ENCODE measurements around the gene TBCD.

DNA sequence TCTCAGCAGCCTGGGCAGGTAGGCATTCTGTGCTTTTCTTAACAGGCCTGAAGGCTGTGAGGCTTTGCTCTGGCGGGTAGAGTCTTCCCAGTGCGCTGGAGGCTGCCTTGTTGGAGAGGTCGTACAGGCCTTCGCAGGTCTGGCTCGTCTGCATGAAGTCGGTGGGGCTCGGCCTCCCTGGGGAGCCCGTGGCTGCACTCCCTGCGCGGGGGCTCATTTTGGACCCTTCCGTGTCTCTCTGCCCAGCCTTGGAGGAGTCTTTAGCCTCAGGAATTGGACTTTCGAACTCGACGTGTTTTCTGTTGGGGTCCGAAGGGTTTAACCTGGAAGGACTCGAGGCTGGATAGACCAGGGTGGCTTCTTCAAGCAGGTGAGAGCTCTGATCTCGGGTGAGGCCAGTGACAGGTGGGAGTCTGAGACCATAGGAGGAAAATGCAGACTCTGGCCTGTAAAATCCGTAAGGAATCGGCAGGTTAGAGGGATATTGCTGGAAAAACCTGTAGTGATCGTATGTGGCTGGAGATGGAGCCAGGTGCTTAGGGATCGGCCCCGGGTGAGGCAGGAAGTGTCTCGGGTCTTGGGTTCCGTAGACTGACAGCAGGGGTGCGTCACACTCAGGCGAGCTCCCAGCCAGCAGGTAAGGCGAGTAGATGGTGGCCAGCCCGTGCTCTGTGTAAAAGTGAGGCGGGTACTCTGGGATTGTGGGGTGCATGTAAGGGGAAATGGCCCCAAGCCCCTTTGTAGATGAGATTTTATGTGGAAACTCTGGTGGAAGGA is 79.4 kb downstream of the TBCD start:
- TF ChIP-seq, protein P1, sequence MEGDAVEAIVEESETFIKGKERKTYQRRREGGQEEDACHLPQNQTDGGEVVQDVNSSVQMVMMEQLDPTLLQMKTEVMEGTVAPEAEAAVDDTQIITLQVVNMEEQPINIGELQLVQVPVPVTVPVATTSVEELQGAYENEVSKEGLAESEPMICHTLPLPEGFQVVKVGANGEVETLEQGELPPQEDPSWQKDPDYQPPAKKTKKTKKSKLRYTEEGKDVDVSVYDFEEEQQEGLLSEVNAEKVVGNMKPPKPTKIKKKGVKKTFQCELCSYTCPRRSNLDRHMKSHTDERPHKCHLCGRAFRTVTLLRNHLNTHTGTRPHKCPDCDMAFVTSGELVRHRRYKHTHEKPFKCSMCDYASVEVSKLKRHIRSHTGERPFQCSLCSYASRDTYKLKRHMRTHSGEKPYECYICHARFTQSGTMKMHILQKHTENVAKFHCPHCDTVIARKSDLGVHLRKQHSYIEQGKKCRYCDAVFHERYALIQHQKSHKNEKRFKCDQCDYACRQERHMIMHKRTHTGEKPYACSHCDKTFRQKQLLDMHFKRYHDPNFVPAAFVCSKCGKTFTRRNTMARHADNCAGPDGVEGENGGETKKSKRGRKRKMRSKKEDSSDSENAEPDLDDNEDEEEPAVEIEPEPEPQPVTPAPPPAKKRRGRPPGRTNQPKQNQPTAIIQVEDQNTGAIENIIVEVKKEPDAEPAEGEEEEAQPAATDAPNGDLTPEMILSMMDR (IDR thresholded peaks at IDR 0.05): no peak
- TF ChIP-seq POLR2AphosphoS5 (IDR thresholded peaks at IDR 0.05): no peak
- no peak for TF ChIP-seq POLR2A (IDR thresholded peaks at IDR 0.05)
